Type B pancreatic cell (in vitro differentiated cells): ENCODE measurements around the gene CTNNBIP1. TPM values are rescaled to one million over a fixed set of nuclear protein-coding genes. Genes with fewer than 3 reads are reported as not detected.
"Not testable (repeated sequence)": the region's sequence is repeated elsewhere in the genome, so short reads cannot be mapped to it uniquely, and the experiment has no call there.

Experiments used
- DNase-seq: peaks from one replicate; pipeline ENCODE4 v3.0.0; 2021; ENCODE audit warnings: mixed read lengths; ENCODE audit not compliant: unreplicated experiment; ENCODE audit errors: extremely low spot score
- H3K27ac Mint-ChIP-seq: 2 replicates; pipeline ENCODE4 v1.8.0; 2021; ENCODE audit warnings: mild to moderate bottlenecking, mixed read lengths
- H3K27me3 Mint-ChIP-seq: 2 replicates; pipeline ENCODE4 v1.8.0; 2021; ENCODE audit warnings: mixed read lengths
- H3K36me3 Mint-ChIP-seq: 2 replicates; pipeline ENCODE4 v1.8.0; 2021; ENCODE audit warnings: mixed read lengths
- H3K4me1 Mint-ChIP-seq: one replicate; pipeline ENCODE4 v1.8.0; 2021; ENCODE audit warnings: mixed read lengths; ENCODE audit not compliant: unreplicated experiment
- H3K4me3 Mint-ChIP-seq: 2 replicates; pipeline ENCODE4 v1.8.0; 2021; ENCODE audit warnings: mild to moderate bottlenecking, mixed read lengths
- H3K9me3 Mint-ChIP-seq: 2 replicates; pipeline ENCODE4 v1.8.0; 2021; ENCODE audit warnings: mixed read lengths
- total RNA-seq: library from RNA; stranded (reverse); gene quantifications from 2 replicates; pipeline ENCODE4 v1.2.1, GENCODE V29; 2021; ENCODE audit warnings: low replicate concordance
- TF ChIP-seq, protein P1 (sequence below): fragments of 200-600 bp; sonication (generic); conservative IDR thresholded peaks from 2 replicates; pipeline ENCODE4 v1.5.0; 2021; ENCODE audit warnings: antibody characterized with exemption, mild to moderate bottlenecking

The CTNNBIP1 gene
- total RNA-seq, 1 donor from 2014 or later: 54.1 TPM

GRCh38 chr1:9809100-9809510 lies 101.0 kb downstream of the CTNNBIP1 start:
- Mint-ChIP-seq H3K9me3 (no peaks in the 10 kb centered on the region), H3K4me3 (no peak overlapping the region), H3K27me3 (no peaks in the 10 kb centered on the region), H3K36me3 (peaks cover 3% of the 10 kb centered on the region), H3K4me1 (peaks cover 42% of the 10 kb centered on the region), H3K27ac (peak overlapping the region; percentile 38)
- DNase-seq: no peak
- TF ChIP-seq, protein P1, sequence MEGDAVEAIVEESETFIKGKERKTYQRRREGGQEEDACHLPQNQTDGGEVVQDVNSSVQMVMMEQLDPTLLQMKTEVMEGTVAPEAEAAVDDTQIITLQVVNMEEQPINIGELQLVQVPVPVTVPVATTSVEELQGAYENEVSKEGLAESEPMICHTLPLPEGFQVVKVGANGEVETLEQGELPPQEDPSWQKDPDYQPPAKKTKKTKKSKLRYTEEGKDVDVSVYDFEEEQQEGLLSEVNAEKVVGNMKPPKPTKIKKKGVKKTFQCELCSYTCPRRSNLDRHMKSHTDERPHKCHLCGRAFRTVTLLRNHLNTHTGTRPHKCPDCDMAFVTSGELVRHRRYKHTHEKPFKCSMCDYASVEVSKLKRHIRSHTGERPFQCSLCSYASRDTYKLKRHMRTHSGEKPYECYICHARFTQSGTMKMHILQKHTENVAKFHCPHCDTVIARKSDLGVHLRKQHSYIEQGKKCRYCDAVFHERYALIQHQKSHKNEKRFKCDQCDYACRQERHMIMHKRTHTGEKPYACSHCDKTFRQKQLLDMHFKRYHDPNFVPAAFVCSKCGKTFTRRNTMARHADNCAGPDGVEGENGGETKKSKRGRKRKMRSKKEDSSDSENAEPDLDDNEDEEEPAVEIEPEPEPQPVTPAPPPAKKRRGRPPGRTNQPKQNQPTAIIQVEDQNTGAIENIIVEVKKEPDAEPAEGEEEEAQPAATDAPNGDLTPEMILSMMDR: no peak

DNA sequence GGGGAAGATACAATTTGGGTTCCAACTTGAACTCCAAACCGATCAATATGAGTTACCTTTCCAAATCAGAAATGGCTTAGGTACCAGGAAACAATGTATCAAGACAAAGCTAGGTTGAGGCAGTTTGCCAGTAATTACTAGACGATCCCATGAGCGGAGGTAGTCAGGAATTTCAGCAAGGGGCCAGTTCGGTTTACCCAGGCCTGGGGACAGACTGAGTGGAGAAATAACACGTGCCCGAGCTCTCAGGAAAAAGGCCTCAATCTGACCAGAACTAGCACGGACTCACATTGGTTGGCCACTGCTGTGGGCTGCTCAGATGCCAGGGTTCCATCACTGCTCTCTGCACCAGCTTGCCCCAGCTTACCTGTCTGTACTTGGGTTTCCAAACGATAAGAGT lies 101.6 kb downstream of the CTNNBIP1 start:
- H3K27me3 Mint-ChIP-seq: no peaks in the 10 kb centered on the region
- no peaks in the 10 kb centered on the region for H3K9me3 Mint-ChIP-seq
- peak overlapping the region; percentile 38 for H3K27ac Mint-ChIP-seq
- H3K4me1 Mint-ChIP-seq: peaks cover 42% of the 10 kb centered on the region
- H3K4me3 Mint-ChIP-seq: no peak overlapping the region
- TF ChIP-seq, protein P1: no peak
- peaks cover 3% of the 10 kb centered on the region for H3K36me3 Mint-ChIP-seq
- DNase-seq: no peak

DNA sequence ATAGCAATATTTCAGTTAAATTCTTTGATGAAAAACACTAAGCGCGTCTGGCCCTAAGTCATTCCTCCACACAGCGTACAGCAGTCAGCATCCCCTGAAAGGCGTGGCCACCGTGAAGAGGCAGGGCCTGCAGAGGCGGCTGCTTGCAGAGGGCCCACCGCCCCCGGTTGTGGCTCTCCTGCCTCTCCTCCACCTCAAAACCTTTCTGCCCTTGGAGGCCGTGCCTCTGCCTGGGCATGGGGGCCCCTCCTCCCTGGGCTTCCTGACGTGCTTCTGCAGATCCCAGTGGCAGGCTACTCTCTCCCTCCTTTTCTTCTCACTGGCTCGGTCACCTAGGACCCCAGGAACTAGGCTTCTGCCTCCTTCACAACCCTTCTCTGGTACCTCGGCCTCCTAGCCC lies 102.5 kb downstream of the CTNNBIP1 start:
- Mint-ChIP-seq H3K4me1 (peaks cover 49% of the 10 kb centered on the region), H3K27me3 (no peaks in the 10 kb centered on the region), H3K4me3 (no peak overlapping the region), H3K36me3 (peaks cover 3% of the 10 kb centered on the region), H3K9me3 (no peaks in the 10 kb centered on the region), H3K27ac (peak overlapping the region; percentile 18)
- DNase-seq: no peak
- TF ChIP-seq, protein P1: no peak

DNA sequence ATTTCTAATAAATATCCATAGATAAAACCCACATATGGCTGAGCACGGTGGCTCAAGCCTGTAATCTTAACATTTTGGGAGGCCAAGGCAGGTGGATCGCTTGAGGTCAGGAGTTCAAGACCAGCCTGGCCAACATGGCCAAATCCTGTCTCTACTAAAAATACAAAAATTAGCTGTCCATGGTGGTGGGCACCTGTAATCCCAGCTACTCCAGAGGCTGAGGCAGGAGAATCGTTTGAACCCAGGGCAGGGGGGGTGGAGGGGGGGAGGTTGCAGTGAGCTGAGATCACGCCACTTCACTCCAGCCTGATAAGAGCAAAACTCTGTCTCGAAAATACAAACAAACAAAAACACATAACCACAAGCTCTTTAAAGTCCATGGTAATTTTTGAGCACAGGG lies 104.1 kb downstream of the CTNNBIP1 start:
- not testable (repeated sequence) for H3K27me3 Mint-ChIP-seq, H3K9me3 Mint-ChIP-seq, H3K36me3 Mint-ChIP-seq, H3K4me3 Mint-ChIP-seq, H3K27ac Mint-ChIP-seq, DNase-seq
- H3K4me1 Mint-ChIP-seq: peaks cover 56% of the 10 kb centered on the region

DNA sequence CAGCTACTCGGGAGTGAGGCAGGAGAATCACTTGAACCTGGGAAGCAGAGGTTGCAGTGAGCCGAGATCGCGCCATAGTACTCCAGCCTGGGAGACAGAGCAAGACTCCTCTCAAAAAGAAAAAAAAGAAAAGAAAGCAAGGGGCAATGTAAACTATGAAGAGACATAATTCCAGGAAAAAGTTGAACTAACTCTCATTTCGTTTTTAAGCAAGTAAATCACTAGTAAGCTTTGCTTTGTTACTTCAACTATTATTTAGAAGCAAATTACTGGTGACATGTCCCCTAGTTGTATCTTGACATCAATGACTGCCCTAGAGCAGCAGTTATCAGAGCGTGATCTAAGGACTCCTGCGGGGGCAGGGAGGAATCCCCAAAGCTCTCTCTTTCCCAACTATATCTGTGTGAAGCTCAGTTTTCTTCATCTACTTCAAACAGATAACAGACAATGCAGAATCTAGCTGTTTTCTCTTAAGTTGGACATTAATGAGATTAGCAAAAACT lies 105.0 kb downstream of the CTNNBIP1 start:
- Mint-ChIP-seq H3K9me3 (no peaks in the 10 kb centered on the region), H3K36me3 (no peaks in the 10 kb centered on the region), H3K4me1 (peaks cover 52% of the 10 kb centered on the region), H3K27ac (peak overlapping the region; percentile 51), H3K27me3 (no peaks in the 10 kb centered on the region), H3K4me3 (no peak overlapping the region)
- TF ChIP-seq, protein P1: no peak
- DNase-seq: no peak

GRCh38 chr1:9803003-9803918 lies 106.8 kb downstream of the CTNNBIP1 start:
- H3K9me3 Mint-ChIP-seq, DNase-seq, H3K27me3 Mint-ChIP-seq, H3K4me3 Mint-ChIP-seq, H3K27ac Mint-ChIP-seq, H3K36me3 Mint-ChIP-seq: not testable (repeated sequence)
- H3K4me1 Mint-ChIP-seq: peaks cover 45% of the 10 kb centered on the region
